GM10266 (cell line): Measurements from ENCODE around the gene TLR9.

ENCODE experiments used
- DNase-seq: peaks from one replicate; pipeline ENCODE4 v3.0.0; 2012; ENCODE audit errors: extremely low spot score
- TF ChIP-seq, protein P1 (sequence below): IDR thresholded peaks from 2 replicates; pipeline ENCODE4 v1.5.1; 2012; ENCODE audit warnings: mild to moderate bottlenecking, low read depth; ENCODE audit not compliant: control insufficient read depth, insufficient read depth; ENCODE audit errors: missing control alignments

TLR9 gene

DNA sequence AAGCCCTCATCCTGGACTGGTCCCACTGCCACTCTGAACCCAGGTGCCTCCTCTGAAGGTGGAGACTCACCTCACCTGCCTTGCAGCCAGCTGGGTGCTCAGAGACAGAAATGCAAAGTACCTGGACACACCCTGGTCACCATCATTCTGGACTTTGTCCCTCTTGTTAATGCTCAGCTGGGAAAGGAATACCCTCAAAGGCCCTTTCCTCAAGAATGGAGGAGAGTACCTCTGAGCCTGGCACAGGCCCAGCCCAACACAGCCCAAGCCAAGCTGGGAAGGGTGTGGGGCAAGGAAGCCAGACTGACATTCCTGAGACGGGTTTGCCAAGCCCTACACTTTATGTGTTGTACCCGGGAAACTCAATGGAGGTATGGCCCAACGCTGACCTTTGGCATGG is 28.5 kb downstream of the TLR9 start:
- DNase-seq: no peak
- TF ChIP-seq, protein P1, sequence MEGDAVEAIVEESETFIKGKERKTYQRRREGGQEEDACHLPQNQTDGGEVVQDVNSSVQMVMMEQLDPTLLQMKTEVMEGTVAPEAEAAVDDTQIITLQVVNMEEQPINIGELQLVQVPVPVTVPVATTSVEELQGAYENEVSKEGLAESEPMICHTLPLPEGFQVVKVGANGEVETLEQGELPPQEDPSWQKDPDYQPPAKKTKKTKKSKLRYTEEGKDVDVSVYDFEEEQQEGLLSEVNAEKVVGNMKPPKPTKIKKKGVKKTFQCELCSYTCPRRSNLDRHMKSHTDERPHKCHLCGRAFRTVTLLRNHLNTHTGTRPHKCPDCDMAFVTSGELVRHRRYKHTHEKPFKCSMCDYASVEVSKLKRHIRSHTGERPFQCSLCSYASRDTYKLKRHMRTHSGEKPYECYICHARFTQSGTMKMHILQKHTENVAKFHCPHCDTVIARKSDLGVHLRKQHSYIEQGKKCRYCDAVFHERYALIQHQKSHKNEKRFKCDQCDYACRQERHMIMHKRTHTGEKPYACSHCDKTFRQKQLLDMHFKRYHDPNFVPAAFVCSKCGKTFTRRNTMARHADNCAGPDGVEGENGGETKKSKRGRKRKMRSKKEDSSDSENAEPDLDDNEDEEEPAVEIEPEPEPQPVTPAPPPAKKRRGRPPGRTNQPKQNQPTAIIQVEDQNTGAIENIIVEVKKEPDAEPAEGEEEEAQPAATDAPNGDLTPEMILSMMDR: no peak

DNA sequence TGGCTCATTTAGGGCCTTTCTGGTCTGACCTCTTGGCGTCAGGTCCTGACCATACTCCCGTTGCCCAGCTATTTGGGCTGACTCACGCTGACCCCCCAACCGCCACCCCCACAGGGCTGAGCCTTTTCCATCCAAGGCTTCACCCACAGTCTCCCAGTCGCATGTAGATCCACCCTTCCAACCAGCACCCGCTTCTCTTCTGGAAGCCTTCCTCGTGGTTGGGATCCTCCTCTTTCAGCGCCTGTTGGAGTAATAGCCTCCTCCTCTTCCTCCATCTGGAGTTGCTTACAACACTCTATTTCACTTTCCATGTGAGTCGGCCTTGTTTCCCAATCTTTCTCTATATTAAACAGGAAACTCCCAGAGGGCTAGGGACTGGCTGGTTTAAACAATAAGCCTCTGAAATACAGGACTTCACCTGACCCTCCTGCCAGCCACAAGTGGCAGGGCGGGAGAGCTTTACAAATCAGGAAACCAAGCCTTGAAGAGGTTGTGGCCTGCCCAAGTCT is 29.6 kb downstream of the TLR9 start:
- no peak for DNase-seq
- TF ChIP-seq, protein P1: no peak

DNA sequence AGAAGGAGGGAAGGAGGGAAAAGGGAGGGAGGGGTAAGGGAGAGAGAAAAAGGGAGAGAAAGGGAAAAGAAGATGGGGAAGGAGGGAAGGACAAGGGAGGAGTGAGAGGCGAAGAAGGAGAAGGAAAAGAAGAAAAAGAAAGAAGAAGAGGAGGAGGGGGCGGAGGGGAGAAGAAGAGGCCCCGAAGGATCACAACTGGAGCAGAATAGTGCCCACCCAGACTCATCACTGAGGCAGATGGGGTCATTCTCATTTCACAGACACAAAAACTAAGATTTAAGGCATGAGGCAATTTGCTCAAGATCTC is 30.2 kb downstream of the TLR9 start:
- DNase-seq: no peak
- TF ChIP-seq, protein P1: no peak

DNA sequence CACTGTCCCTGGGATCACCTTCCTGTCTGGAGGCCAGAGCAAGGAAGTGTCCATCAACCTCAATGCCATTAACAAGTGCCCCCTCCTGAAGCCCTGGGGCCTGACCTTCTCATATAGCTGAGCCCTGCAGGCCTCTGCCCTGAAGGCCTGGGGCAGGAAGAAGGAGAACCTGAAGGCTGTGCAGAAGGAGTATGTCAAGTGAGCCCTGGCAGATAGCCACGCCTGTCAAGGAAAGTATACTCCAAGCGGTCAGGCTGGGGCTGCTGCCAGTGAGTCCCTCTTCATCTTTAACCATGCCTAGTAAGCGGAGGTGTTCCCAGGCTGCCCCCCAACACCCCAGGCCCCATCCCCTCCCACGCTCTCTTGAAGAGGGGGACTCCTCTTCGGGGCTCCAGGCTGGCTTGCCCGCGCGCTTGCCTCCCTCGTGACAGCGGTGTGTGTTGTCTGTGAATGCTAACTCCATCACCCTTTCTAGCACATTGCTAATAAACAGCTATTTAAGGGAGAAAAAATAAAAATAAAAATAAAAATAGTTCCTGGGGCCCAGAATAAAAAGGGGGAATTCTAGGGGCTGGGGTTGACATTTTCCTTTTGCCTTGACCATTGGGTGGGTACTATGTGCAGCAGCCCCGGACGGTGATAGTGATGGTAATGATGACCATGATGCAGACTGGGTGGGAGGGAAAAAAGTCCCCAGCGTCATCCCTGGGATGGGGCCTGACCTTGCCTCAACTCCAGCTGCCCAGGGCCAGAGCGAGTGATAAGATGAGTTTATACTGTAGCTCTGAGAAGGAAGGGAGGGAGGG is 30.8 kb downstream of the TLR9 start:
- TF ChIP-seq, protein P1: no peak
- DNase-seq: no peak

DNA sequence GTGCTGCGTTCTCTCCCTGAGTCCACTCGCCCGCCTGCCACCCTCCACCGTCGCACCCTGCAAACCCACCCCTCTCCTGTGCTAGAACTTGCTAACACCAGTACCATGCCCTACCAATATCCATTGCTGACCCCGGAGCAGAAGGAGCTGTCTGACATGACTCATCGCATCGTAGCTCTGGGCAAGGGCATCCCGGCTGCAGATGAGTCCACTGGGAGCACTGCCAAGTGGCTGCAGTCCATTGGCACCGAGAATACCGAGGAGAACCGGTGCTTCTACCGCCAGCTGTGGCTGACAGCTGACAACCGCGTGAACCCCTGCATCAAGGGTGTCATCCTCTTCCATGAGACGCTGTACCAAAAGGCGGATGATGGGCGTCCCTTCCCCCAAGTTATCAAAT is 32.4 kb downstream of the TLR9 start:
- no peak for DNase-seq
- TF ChIP-seq, protein P1: no peak

DNA sequence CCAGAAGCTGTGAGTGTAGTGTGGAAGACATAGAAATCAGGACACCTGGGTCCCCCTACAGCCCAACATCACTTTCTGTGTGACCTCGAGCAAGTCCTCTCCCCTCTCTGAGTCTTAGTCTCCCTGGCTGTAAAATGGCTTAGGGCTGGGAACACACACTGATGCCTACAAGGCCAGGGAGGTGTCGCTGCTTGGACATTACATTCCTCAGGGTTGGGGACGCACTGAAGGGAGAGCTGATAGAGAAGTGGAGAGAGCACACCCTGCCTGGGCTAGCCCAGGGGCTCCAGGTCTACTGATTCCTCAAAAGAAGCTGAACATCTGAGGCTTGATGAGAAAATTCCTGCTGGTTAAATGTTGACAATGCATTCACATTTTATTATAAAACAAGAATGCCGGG is 33.8 kb downstream of the TLR9 start:
- DNase-seq: no peak
- TF ChIP-seq, protein P1: no peak

DNA sequence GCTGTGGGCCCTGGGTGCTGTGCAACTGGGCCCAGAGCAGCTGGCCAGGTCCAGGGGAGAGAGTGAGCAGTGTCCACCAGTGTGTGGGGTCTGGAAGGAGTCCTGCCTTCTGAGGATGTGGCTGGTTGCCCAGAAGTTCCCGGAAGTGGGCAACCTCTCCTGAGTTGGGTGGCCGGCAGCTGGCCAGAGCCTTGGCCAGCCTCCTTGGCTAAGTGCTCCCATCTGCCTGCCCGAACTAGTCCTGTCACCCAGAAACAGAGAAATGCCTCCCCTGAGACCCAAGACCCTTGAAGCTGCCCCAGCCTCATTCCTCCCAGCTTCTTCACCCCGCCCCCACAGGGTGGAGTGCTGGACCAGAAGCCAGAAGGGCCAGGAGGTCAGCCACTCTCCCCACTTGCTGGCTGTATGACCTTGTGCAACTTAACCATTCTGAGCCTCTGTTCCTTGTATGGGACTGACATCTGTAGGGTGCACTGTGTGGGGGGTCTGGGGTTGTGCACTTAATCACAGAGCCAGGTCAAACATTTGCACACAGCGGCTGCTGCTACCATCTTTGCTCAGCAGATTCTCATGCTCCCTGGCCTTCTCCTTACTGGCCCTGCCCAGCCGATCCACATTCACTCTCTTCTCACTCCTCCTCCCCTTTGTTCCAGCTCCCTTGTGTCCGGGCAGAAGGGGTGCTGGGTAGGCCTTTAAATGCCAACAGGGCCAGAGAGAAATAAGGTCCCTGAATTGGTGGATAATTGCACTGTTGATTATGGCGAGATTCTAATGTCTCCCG is 35.0 kb downstream of the TLR9 start:
- DNase-seq: no peak
- TF ChIP-seq, protein P1: no peak
